Esophagus squamous epithelium (tissue), 5 donors: Measurements from ENCODE around the gene MUTYH. TPM values are rescaled to one million over a fixed set of nuclear protein-coding genes. Genes with fewer than 3 reads are reported as not detected.
A peak's percentile ranks its signal among the peaks of the same experiment; 100 is the strongest.

Experiments used
- DNase-seq: peaks from one replicate; lab custom pipeline; 2025; lab: John Stamatoyannopoulos, UW
- H3K27ac ChIP-seq, 4 donors: fragments of 200-600 bp; sonication (generic); one replicate each; pipeline ENCODE4 v1.5.1; 2016 to 2019; ENCODE audit warnings: mild to moderate bottlenecking in 1 of 4
- H3K27me3 ChIP-seq, 4 donors: fragments of 200-600 bp; sonication (generic); 1 replicate in 3 of 4; 2 replicates in 1 of 4; pipeline versions ENCODE4 v1.5.1 to v1.6.0; 2017 to 2021; ENCODE audit warnings: antibody characterized with exemption in 1 of 4
- H3K36me3 ChIP-seq, 3 donors: fragments of 200-600 bp; sonication (generic); one replicate each; pipeline ENCODE4 v1.5.1; 2016 to 2019
- H3K4me1 ChIP-seq, 3 donors: fragments of 200-600 bp; sonication (generic); one replicate each; pipeline ENCODE4 v1.5.1; 2017 to 2019
- H3K4me3 ChIP-seq, 4 donors: fragments of 200-600 bp; sonication (generic); 1 replicate in 3 of 4; 2 replicates in 1 of 4; pipeline ENCODE4 v1.5.1; 2016 to 2019; ENCODE audit warnings: mild to moderate bottlenecking in 2 of 4, moderate library complexity in 1 of 4
- H3K9me3 ChIP-seq, 3 donors: fragments of 200-600 bp; sonication (generic); one replicate each; pipeline ENCODE4 v1.5.1; 2016 to 2019
- POLR2A ChIP-seq, 4 donors: fragments of 450-650 bp; IDR thresholded peaks; one replicate each; pipeline ENCODE4 v1.6.1; 2017; ENCODE audit warnings: antibody characterized with exemption in 4 of 4, mild to moderate bottlenecking in 4 of 4, moderate library complexity in 3 of 4
- WGBS, 2 donors: methylation state at CpG; one replicate each; pipeline ENCODE4 v1.1.5; 2018; 5-methylcytosine and 5-hydroxymethylcytosine counted together
- intact Hi-C: fragments of 100-400 bp; cut with DNase I; formaldehyde crosslinking; loops from one replicate; pipeline ENCODE4 v1.15.0; 2022
- total RNA-seq, 4 donors: library from RNA; depleted of rRNA; stranded (reverse); fragments of >200 nt; gene quantifications; one replicate each; pipeline ENCODE4 v1.1.0, GENCODE V29; 2016
- TF ChIP-seq, protein P1 (sequence below), 6 experiments: fragments of 450-650 bp in 4 of 6; fragments of 200-600 bp in 2 of 6; sonication (generic) in 2 of 6; IDR thresholded peaks; one replicate each; pipeline ENCODE4 v1.5.1; 2016 to 2019; ENCODE audit warnings: antibody characterized with exemption in 6 of 6, mild to moderate bottlenecking in 4 of 6, moderate library complexity in 4 of 6
- donor health status: DM: yes; HTN: yes; CAD: no.

The MUTYH gene
- total RNA-seq, 4 donors from 2014 or later: 8.4 to 23.5 (median 19.1) TPM

DNA sequence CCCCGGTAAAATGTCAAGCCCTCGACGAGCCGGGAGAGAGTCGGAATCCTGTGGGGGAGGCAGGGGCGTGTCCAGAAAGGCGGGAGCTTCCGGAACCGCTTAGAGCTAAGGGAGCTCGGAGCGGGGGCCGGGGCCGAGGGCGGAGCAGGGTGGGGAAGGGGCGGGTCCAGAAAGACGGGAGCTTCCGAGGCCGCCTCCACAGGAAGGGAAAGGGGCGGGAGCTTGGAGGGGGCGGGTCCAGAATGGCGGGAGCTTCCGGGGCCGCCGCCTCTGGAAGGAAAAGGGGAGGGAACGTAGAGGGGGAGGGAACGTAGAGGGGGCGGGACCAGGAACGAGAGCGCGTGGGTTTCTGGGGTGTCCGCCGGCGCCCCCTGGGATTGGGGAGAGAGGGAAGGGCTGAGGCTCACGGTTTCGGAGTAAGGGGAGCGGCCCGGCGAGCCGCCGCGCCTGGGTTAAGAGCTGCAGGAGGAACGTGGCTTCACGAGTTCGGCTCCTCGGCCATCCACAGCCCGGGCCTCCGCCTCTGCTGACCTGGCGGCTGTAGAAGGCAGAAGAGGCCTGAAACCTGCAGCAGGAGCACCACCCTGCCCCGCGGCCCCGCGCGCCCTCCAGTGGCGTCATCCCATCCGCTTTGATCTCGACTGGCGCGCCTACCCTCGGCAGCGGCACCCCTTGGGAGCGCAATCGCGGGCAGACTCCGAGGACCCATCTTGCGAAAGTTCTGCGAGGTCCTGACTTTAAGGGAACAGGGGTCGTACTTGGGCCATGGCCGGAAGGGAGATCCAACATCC lies 36.5 kb downstream of the MUTYH start:
- H3K36me3 ChIP-seq: no peaks in the 10 kb centered on the region
- intact Hi-C loops: loop anchor here (5.0 kb wide), 1 partner anchor 291 kb away; the partner anchor contains the start of genes HECTD3 and UROD
- H3K27me3 ChIP-seq: no peaks in the 10 kb centered on the region
- WGBS, 2 donors: 0 to 1% methylated on average over 7 to 24 of the region's 68 CpGs
- peaks cover 7 to 19% (median 8%) of the 10 kb centered on the region in 3 donors for H3K4me1 ChIP-seq
- peak overlapping the region; percentile 67 to 72 (median 69) for H3K4me3 ChIP-seq
- peak; percentile 88 for DNase-seq
- TF ChIP-seq, protein P1, sequence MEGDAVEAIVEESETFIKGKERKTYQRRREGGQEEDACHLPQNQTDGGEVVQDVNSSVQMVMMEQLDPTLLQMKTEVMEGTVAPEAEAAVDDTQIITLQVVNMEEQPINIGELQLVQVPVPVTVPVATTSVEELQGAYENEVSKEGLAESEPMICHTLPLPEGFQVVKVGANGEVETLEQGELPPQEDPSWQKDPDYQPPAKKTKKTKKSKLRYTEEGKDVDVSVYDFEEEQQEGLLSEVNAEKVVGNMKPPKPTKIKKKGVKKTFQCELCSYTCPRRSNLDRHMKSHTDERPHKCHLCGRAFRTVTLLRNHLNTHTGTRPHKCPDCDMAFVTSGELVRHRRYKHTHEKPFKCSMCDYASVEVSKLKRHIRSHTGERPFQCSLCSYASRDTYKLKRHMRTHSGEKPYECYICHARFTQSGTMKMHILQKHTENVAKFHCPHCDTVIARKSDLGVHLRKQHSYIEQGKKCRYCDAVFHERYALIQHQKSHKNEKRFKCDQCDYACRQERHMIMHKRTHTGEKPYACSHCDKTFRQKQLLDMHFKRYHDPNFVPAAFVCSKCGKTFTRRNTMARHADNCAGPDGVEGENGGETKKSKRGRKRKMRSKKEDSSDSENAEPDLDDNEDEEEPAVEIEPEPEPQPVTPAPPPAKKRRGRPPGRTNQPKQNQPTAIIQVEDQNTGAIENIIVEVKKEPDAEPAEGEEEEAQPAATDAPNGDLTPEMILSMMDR (IDR thresholded peaks at IDR 0.05): peak; percentile 42 to 73 (median 62)
- peak in 2 of 4 donors; percentile 48 to 71 for TF ChIP-seq POLR2A (IDR thresholded peaks at IDR 0.05)
- no peaks in the 10 kb centered on the region for H3K9me3 ChIP-seq
- H3K27ac ChIP-seq: peak overlapping the region; percentile 91 to 94 (median 92)

DNA sequence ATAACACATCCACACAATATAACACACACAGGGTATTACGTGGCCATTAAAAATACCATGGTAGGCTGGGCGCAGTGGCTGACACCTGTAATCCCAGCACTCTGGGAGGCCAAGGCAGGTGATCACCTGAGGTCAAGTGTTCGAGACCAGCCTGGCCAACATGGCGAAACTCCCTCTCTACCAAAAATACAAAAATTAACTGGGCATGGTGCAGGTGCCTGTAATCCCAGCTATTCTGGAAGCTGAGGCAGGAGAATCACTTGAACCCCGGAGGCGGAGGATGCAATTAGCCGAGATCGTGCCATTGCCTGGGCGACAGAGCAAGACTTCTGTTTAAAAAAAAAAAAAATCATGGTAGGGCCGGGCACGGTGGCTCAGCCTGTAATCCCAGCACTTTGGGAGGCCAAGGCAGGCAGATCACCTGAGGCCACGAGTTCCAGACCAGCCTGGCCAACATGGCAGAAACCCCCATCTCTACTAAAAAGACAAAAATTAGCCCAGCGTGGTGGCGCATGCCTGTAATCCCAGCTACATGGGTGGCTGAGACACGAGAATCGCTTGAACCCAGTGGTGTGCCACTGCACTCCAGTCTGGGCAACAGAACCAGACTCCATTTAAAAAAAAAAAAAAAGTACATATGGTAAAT lies 37.6 kb downstream of the MUTYH start:
- no peak for TF ChIP-seq POLR2A (IDR thresholded peaks at IDR 0.05)
- TF ChIP-seq, protein P1 (IDR thresholded peaks at IDR 0.05): no peak
- Histone ChIP-seq H3K4me1 (peaks cover 7 to 19% (median 8%) of the 10 kb centered on the region in 3 donors), H3K9me3 (no peaks in the 10 kb centered on the region), H3K27ac (peak overlapping the region; percentile 91 to 94 (median 92)), H3K27me3 (no peaks in the 10 kb centered on the region), H3K4me3 (peak overlapping the region; percentile 67 to 72 (median 69)), H3K36me3 (no peaks in the 10 kb centered on the region)
- WGBS, 2 donors: 80 to 89% methylated on average over 15 of the region's 16 CpGs
- intact Hi-C loops: loop anchor here (5.0 kb wide), 1 partner anchor 290 kb away; the partner anchor contains the start of genes HECTD3 and UROD
- DNase-seq: no peak

DNA sequence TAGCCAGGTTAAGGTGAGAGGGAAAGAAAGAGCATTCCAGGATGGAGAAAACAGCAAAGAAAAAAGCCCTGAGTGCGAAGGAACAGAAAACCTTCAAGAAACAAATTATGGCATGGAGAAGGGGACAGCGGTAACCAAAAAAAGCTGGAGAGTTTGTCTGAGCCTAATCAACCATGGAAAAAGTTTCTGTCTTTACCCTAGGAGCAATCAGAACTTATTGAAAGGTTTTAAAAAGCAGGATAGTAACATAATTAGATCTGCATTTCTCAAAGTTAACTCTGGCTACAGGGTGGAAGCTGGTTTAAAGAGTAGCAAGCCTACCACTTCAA lies 39.6 kb downstream of the MUTYH start:
- peaks cover 7 to 19% (median 8%) of the 10 kb centered on the region in 3 donors for H3K4me1 ChIP-seq
- no peaks in the 10 kb centered on the region for H3K36me3 ChIP-seq
- H3K27ac ChIP-seq: no peak overlapping the region
- intact Hi-C loops: loop anchor here (5.0 kb wide), 1 partner anchor 288 kb away; the partner anchor contains the start of genes HECTD3 and UROD
- no peaks in the 10 kb centered on the region for H3K9me3 ChIP-seq
- no peaks in the 10 kb centered on the region for H3K27me3 ChIP-seq
- WGBS, 2 donors: 71 to 73% methylated on average over 2 of the region's 2 CpGs
- no peak overlapping the region for H3K4me3 ChIP-seq
- DNase-seq: no peak
- TF ChIP-seq, protein P1 (IDR thresholded peaks at IDR 0.05): no peak
- no peak for TF ChIP-seq POLR2A (IDR thresholded peaks at IDR 0.05)

DNA sequence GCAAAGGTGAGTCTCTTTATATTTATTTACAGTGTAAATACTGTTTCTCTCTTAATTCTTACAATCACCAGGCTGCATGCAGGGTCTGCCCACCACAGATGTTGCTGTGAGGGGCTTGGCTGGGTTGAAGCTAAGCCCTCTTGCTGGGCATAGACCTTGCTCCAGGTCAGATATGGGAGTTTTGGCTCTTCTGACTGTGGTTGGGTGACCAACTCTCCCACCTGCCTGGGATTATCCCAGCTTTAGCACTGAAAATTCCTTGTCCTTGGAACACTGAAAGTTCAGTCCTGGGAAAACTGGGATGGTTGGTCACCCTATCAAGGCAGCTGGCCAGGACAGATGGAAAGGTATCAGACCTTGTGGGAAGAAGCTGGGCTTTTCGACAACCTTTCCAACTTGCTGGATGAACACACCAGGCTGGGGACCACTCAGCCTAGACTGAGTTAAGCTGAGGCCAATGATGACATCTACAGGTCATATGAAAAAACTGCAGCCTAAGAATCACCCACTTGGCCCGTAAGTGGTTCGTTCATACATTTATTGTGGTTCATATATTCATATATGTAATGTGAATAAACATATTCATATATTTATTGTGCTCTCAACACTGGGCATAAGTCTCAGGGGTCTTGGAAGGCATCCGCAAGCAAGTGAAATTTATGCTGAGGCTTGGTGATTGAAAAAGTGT lies 40.1 kb downstream of the MUTYH start:
- no peaks in the 10 kb centered on the region for H3K27me3 ChIP-seq
- intact Hi-C loops: loop anchor here (5.0 kb wide), 1 partner anchor 288 kb away; the partner anchor contains the start of genes HECTD3 and UROD
- DNase-seq: no peak
- H3K27ac ChIP-seq: no peak overlapping the region
- H3K4me3 ChIP-seq: no peak overlapping the region
- TF ChIP-seq POLR2A (IDR thresholded peaks at IDR 0.05): no peak
- TF ChIP-seq, protein P1 (IDR thresholded peaks at IDR 0.05): peak; percentile 50 to 73 (median 66)
- H3K36me3 ChIP-seq: no peaks in the 10 kb centered on the region
- 8 to 9% methylated on average over 4 of the region's 4 CpGs for WGBS, 2 donors
- H3K4me1 ChIP-seq: peaks cover 7 to 18% (median 8%) of the 10 kb centered on the region in 3 donors
- H3K9me3 ChIP-seq: no peaks in the 10 kb centered on the region
